H1 (cell line): ENCODE measurements around the gene SQOR. TPM values are rescaled to one million over a fixed set of nuclear protein-coding genes. Genes with fewer than 3 reads are reported as not detected.

Source experiments
- CBX5 ChIP-seq: fragments of 300-800, 300-1000 bp; sonication (generic); IDR thresholded peaks from 2 replicates; pipeline ENCODE4 v1.7.1; 2016; ENCODE audit warnings: antibody characterized with exemption, low read length, low read depth
- CHD1 ChIP-seq: IDR thresholded peaks from 2 replicates; pipeline ENCODE4 v1.6.1; 2012; ENCODE audit warnings: low read depth, low read length, improper control_type of control experiment
- CTBP2 ChIP-seq: IDR thresholded peaks from 2 replicates; pipeline ENCODE4 v1.7.0; 2011; ENCODE audit warnings: borderline replicate concordance, mild to moderate bottlenecking, moderate library complexity, mixed read lengths, low read length; ENCODE audit not compliant: insufficient read depth, insufficient read length
- FOSL1 ChIP-seq: IDR thresholded peaks from 2 replicates; pipeline ENCODE4 v1.6.1; 2011; ENCODE audit warnings: mild to moderate bottlenecking, low read depth, low read length, moderate library complexity; ENCODE audit not compliant: insufficient read depth
- MAFK ChIP-seq: IDR thresholded peaks from 2 replicates; pipeline ENCODE4 v1.6.1; 2012; ENCODE audit warnings: low read depth, mild to moderate bottlenecking, improper control_type of control experiment, low read length
- RXRA ChIP-seq: IDR thresholded peaks from 2 replicates; pipeline ENCODE4 v1.6.1; 2011; ENCODE audit warnings: low read depth, mild to moderate bottlenecking, low read length, moderate library complexity; ENCODE audit not compliant: insufficient read depth
- SRF ChIP-seq: IDR thresholded peaks from 2 replicates; pipeline ENCODE4 v1.6.1; 2011; ENCODE audit warnings: mild to moderate bottlenecking, low read depth, low read length, moderate library complexity
- polyA plus RNA-seq, 7 experiments: library from polyadenylated mRNA; depleted of rRNA in 3 of 7; stranded (reverse) in 5 of 7; unstranded in 2 of 7; fragments of >200 nt in 5 of 7; fragments of 200-250 nt in 2 of 7; gene quantifications; 1 replicate in 5 of 7; 2 replicates in 1 of 7; 4 replicates in 1 of 7; pipeline versions ENCODE4 v1.2.1 to v1.2.3, GENCODE V29; 2011 to 2013; ENCODE audit warnings: missing spikeins in 2 of 7, mixed read lengths in 2 of 7
- total RNA-seq: library from RNA; stranded (reverse); fragmentation: NEBNext Ultra II Directional; extraction: Animal tissue kit (Norgen Biotek cat#: 25700); gene quantifications from 2 replicates; pipeline ENCODE4 v1.2.1, GENCODE V29; 2021
- TF ChIP-seq, protein P1 (sequence below): fragments of 300-600 bp; sonication (generic); IDR thresholded peaks from 2 replicates; pipeline ENCODE4 v1.7.1; 2012; ENCODE audit warnings: low read length, moderate library complexity, mild to moderate bottlenecking, inconsistent platforms; ENCODE audit not compliant: insufficient replicate concordance
- TF ChIP-seq, protein P2 (sequence below): IDR thresholded peaks from 2 replicates; pipeline ENCODE4 v1.6.1; 2012; ENCODE audit warnings: inconsistent platforms

SQOR gene
- total and polyA plus RNA-seq, 2 of the 8 experiments (the other 6 are each of a cell fraction or from before 2014, with no cell fraction given): 0.20 to 0.22 TPM

DNA sequence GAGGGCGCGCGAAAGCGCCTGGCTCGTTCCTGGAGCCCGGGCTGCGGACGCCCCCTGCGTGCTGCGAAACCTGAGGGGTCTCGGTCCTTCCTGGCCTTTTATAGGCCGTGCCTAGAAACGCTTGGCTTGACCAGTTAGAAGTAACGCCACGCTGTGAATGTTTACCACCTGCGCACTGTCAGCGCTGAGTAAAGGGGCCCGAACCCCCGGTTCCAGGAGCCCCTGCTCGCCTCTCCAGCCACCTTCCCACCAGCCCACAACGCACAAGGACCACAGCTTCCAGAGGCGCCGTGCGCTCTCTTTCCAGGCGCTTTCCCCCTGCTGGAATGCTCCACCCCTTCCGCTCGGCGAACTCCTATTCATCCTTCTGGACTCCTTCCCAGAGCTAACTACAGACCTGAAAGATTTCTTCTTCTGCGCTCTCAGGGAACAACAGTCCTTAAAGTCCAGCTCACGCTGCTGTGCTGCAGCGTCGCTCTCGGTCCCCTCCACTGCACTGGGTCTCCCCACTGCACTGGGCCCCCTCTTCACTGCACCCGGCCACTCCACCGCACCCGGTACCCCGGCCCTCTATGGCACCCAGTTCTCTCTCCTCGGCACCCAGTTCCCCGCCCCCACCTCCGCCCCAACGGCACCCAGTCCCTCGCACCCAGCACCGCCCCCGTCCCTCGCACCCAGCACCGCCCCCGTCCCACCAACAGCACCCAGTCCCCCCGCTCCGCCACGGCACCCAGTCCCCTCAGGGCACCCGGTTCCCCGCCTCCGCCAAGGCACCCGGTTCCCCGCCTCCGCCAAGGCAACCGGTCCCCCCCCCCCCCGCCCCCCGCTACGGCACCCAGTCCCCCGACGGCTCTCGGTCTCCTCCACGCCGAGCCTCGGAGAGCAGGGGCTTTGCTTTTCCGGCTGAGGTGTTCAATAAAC, 69.8 kb downstream of the SQOR start (continued):
- TF ChIP-seq, protein P1, sequence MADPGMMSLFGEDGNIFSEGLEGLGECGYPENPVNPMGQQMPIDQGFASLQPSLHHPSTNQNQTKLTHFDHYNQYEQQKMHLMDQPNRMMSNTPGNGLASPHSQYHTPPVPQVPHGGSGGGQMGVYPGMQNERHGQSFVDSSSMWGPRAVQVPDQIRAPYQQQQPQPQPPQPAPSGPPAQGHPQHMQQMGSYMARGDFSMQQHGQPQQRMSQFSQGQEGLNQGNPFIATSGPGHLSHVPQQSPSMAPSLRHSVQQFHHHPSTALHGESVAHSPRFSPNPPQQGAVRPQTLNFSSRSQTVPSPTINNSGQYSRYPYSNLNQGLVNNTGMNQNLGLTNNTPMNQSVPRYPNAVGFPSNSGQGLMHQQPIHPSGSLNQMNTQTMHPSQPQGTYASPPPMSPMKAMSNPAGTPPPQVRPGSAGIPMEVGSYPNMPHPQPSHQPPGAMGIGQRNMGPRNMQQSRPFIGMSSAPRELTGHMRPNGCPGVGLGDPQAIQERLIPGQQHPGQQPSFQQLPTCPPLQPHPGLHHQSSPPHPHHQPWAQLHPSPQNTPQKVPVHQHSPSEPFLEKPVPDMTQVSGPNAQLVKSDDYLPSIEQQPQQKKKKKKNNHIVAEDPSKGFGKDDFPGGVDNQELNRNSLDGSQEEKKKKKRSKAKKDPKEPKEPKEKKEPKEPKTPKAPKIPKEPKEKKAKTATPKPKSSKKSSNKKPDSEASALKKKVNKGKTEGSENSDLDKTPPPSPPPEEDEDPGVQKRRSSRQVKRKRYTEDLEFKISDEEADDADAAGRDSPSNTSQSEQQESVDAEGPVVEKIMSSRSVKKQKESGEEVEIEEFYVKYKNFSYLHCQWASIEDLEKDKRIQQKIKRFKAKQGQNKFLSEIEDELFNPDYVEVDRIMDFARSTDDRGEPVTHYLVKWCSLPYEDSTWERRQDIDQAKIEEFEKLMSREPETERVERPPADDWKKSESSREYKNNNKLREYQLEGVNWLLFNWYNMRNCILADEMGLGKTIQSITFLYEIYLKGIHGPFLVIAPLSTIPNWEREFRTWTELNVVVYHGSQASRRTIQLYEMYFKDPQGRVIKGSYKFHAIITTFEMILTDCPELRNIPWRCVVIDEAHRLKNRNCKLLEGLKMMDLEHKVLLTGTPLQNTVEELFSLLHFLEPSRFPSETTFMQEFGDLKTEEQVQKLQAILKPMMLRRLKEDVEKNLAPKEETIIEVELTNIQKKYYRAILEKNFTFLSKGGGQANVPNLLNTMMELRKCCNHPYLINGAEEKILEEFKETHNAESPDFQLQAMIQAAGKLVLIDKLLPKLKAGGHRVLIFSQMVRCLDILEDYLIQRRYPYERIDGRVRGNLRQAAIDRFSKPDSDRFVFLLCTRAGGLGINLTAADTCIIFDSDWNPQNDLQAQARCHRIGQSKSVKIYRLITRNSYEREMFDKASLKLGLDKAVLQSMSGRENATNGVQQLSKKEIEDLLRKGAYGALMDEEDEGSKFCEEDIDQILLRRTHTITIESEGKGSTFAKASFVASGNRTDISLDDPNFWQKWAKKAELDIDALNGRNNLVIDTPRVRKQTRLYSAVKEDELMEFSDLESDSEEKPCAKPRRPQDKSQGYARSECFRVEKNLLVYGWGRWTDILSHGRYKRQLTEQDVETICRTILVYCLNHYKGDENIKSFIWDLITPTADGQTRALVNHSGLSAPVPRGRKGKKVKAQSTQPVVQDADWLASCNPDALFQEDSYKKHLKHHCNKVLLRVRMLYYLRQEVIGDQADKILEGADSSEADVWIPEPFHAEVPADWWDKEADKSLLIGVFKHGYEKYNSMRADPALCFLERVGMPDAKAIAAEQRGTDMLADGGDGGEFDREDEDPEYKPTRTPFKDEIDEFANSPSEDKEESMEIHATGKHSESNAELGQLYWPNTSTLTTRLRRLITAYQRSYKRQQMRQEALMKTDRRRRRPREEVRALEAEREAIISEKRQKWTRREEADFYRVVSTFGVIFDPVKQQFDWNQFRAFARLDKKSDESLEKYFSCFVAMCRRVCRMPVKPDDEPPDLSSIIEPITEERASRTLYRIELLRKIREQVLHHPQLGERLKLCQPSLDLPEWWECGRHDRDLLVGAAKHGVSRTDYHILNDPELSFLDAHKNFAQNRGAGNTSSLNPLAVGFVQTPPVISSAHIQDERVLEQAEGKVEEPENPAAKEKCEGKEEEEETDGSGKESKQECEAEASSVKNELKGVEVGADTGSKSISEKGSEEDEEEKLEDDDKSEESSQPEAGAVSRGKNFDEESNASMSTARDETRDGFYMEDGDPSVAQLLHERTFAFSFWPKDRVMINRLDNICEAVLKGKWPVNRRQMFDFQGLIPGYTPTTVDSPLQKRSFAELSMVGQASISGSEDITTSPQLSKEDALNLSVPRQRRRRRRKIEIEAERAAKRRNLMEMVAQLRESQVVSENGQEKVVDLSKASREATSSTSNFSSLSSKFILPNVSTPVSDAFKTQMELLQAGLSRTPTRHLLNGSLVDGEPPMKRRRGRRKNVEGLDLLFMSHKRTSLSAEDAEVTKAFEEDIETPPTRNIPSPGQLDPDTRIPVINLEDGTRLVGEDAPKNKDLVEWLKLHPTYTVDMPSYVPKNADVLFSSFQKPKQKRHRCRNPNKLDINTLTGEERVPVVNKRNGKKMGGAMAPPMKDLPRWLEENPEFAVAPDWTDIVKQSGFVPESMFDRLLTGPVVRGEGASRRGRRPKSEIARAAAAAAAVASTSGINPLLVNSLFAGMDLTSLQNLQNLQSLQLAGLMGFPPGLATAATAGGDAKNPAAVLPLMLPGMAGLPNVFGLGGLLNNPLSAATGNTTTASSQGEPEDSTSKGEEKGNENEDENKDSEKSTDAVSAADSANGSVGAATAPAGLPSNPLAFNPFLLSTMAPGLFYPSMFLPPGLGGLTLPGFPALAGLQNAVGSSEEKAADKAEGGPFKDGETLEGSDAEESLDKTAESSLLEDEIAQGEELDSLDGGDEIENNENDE: no peak
- no peak for TF ChIP-seq CBX5
- no peak for TF ChIP-seq FOSL1
- TF ChIP-seq CHD1: no peak
- no peak for TF ChIP-seq SRF
- no peak for TF ChIP-seq MAFK
- TF ChIP-seq CTBP2: no peak
- TF ChIP-seq, protein P2, sequence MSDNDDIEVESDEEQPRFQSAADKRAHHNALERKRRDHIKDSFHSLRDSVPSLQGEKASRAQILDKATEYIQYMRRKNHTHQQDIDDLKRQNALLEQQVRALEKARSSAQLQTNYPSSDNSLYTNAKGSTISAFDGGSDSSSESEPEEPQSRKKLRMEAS: no peak; the same call in 1 of the 2 replicates
- no peak for TF ChIP-seq RXRA
